ENCODE data around the gene TPP2.
A peak's percentile ranks its signal among the peaks of the same experiment; 100 is the strongest.

TPP2 gene

DNA sequence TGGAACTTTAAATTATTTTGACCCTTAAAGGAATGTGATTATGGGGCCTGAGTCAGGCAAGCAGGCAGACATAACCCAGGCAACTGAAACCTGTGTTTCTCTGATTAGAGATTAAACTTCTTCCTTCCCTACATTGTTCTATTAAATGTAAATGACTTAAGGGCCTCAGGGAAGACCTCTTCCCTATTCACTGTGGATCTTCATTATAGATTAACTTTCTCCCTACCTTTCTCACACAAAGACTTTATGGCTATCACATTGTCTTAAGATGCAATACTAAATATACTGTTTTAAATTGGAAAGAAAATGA, 106.9 kb downstream of the TPP2 start:
- Histone ChIP-seq H3K4me3 (ENCODE audit: severe bottlenecking) (no peak overlapping the region), H3K4me1 (ENCODE audit: insufficient read depth, poor library complexity, severe bottlenecking) (peaks cover 30% of the 10 kb centered on the region), H3K9me3 (ENCODE audit: severe bottlenecking) (no peaks in the 10 kb centered on the region), H3K27me3 (ENCODE audit: insufficient read depth, poor library complexity, severe bottlenecking) (no peaks in the 10 kb centered on the region), H3K27ac (ENCODE audit: poor library complexity, severe bottlenecking) (no peak overlapping the region), H3K36me3 (ENCODE audit: low read depth) (no peaks in the 10 kb centered on the region)
- DNase-seq (ENCODE audit: low spot score) (no peak), ATAC-seq (ENCODE audit: low read depth) (no peak)
- TF ChIP-seq, protein P1, sequence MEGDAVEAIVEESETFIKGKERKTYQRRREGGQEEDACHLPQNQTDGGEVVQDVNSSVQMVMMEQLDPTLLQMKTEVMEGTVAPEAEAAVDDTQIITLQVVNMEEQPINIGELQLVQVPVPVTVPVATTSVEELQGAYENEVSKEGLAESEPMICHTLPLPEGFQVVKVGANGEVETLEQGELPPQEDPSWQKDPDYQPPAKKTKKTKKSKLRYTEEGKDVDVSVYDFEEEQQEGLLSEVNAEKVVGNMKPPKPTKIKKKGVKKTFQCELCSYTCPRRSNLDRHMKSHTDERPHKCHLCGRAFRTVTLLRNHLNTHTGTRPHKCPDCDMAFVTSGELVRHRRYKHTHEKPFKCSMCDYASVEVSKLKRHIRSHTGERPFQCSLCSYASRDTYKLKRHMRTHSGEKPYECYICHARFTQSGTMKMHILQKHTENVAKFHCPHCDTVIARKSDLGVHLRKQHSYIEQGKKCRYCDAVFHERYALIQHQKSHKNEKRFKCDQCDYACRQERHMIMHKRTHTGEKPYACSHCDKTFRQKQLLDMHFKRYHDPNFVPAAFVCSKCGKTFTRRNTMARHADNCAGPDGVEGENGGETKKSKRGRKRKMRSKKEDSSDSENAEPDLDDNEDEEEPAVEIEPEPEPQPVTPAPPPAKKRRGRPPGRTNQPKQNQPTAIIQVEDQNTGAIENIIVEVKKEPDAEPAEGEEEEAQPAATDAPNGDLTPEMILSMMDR (IDR thresholded peaks at IDR 0.05; ENCODE audit: poor library complexity, severe bottlenecking), result no peak

DNA sequence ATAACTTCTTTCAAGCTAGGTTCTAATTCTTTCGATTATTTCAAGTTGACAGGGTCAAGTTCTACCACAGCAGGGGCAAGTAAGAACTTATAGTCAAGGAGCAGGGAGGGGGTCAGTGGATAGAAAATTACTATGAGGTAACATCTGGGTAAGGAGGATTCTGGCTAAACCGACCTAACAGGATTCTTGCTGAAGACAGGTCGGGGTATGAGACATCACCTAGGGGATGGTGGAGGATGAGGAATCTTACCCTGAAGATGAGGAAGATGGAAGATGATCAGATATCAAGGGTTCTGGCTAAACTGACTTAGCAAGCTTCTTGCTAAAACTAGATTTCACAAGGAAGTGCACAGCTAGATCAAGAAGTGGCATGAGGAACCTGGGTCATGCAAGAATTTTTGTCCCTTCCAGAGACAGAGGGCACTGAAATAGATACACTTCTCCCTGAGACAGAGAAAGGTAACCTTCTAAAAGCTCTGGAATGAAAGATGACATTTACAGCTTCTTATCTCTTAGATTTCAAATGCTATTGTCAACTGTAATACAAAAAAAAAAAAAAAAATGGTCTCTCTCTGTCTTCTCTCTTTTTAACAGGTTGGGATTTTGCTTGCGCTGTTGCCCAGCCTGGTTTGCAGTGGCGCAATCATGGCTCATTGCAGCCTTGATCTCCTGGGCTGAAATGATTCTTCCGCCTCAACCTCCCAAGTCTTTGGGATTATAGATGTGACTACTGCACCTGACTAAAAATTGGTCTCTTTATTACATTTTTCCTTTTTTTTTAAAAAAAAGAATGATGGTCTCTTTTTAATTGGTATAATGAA, 107.7 kb downstream of the TPP2 start:
- H3K4me1 ChIP-seq (ENCODE audit: insufficient read depth, poor library complexity, severe bottlenecking), result peaks cover 30% of the 10 kb centered on the region
- H3K36me3 ChIP-seq (ENCODE audit: low read depth), result no peaks in the 10 kb centered on the region
- H3K4me3 ChIP-seq (ENCODE audit: severe bottlenecking), result no peak overlapping the region
- ATAC-seq (ENCODE audit: low read depth) (no peak), DNase-seq (ENCODE audit: low spot score) (no peak)
- TF ChIP-seq, protein P1 (IDR thresholded peaks at IDR 0.05; ENCODE audit: poor library complexity, severe bottlenecking), result no peak
- H3K27me3 ChIP-seq (ENCODE audit: insufficient read depth, poor library complexity, severe bottlenecking), result no peaks in the 10 kb centered on the region
- no peak overlapping the region for H3K27ac ChIP-seq (ENCODE audit: poor library complexity, severe bottlenecking)
- H3K9me3 ChIP-seq (ENCODE audit: severe bottlenecking), result no peaks in the 10 kb centered on the region

DNA sequence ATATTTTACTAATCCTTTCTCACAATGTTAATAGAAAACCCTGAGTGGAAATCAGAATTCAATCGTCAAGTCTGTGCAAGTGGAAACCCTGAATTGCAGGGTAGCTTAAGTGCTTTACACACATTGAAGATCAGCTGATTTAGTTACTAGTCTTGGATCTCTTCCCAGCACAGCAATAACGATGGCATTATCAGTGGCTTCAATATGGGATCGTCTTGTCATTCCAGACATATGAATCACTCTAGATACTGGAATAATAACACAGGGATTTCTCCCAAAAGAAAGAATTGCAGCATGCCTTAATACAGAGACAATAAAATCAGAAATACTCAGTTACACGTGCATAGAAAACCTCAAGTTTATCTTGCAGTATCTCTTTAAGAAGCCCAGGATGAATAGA, 110.7 kb downstream of the TPP2 start:
- Histone ChIP-seq H3K9me3 (ENCODE audit: severe bottlenecking) (no peaks in the 10 kb centered on the region), H3K4me1 (ENCODE audit: insufficient read depth, poor library complexity, severe bottlenecking) (peaks cover 30% of the 10 kb centered on the region), H3K36me3 (ENCODE audit: low read depth) (no peaks in the 10 kb centered on the region), H3K27me3 (ENCODE audit: insufficient read depth, poor library complexity, severe bottlenecking) (no peaks in the 10 kb centered on the region), H3K27ac (ENCODE audit: poor library complexity, severe bottlenecking) (peak overlapping the region; percentile 55), H3K4me3 (ENCODE audit: severe bottlenecking) (no peak overlapping the region)
- DNase-seq (ENCODE audit: low spot score), result no peak
- peak; percentile 89 for ATAC-seq (ENCODE audit: low read depth)
- TF ChIP-seq, protein P1 (IDR thresholded peaks at IDR 0.05; ENCODE audit: poor library complexity, severe bottlenecking), result no peak

DNA sequence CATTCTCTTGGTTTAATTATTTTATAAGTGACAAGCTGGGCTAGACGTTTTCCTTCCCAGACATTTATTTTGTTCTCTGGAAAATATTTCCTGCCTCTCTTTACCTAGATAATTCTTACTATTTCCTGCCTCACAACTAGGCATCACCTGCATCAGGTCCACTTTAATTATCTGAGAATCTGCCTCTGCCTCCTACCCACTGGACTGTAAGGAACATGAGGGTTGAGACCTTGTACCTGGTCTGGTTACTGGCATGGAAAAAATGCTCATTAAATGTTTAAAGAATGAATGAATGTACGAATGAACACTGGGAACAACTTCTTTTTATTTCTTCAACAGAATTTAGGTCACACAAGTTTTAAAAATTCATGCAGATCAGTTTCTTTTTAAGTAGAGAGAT, 111.4 kb downstream of the TPP2 start:
- Histone ChIP-seq H3K36me3 (ENCODE audit: low read depth) (no peaks in the 10 kb centered on the region), H3K27ac (ENCODE audit: poor library complexity, severe bottlenecking) (peak overlapping the region; percentile 55), H3K9me3 (ENCODE audit: severe bottlenecking) (no peaks in the 10 kb centered on the region), H3K4me1 (ENCODE audit: insufficient read depth, poor library complexity, severe bottlenecking) (peaks cover 30% of the 10 kb centered on the region), H3K4me3 (ENCODE audit: severe bottlenecking) (no peak overlapping the region), H3K27me3 (ENCODE audit: insufficient read depth, poor library complexity, severe bottlenecking) (no peaks in the 10 kb centered on the region)
- DNase-seq (ENCODE audit: low spot score), result no peak
- no peak for ATAC-seq (ENCODE audit: low read depth)
- TF ChIP-seq, protein P1 (IDR thresholded peaks at IDR 0.05; ENCODE audit: poor library complexity, severe bottlenecking), result no peak

DNA sequence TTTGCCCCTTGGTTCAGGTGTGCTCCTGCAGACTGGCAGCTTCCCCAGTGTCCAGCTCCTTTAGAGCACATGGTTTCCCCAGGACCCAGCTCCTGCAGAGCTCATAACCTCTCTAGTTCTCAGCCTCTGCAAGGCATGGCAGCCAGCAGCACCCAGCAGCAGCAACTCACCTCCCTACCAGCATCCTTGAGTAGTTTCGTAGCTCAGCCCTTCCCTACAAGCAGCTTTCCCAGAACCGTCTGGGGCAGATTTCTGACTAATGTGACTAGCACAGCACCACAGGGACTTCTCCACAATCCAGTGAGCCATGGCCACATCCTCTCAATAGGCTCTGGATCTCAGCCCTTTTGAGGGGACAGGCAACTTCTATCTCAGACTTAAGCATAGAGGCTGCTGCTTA, 112.2 kb downstream of the TPP2 start:
- Histone ChIP-seq H3K9me3 (ENCODE audit: severe bottlenecking) (no peaks in the 10 kb centered on the region), H3K36me3 (ENCODE audit: low read depth) (no peaks in the 10 kb centered on the region), H3K27ac (ENCODE audit: poor library complexity, severe bottlenecking) (no peak overlapping the region), H3K27me3 (ENCODE audit: insufficient read depth, poor library complexity, severe bottlenecking) (no peaks in the 10 kb centered on the region), H3K4me1 (ENCODE audit: insufficient read depth, poor library complexity, severe bottlenecking) (peaks cover 30% of the 10 kb centered on the region), H3K4me3 (ENCODE audit: severe bottlenecking) (no peak overlapping the region)
- DNase-seq (ENCODE audit: low spot score) (no peak), ATAC-seq (ENCODE audit: low read depth) (no peak)
- TF ChIP-seq, protein P1 (IDR thresholded peaks at IDR 0.05; ENCODE audit: poor library complexity, severe bottlenecking), result no peak
